Measurements from ENCODE around the gene EEPD1.

Gene EEPD1

GRCh38 chr7:36131499-36131898 lies 21.6 kb upstream of the EEPD1 start:
- H3K27ac ChIP-seq (ENCODE audit: low read length) = no peak overlapping the region
- no peaks in the 10 kb centered on the region for H3K79me2 ChIP-seq (ENCODE audit: low read length)
- no peak overlapping the region for H3K9ac ChIP-seq (ENCODE audit: low read length)
- no peaks in the 10 kb centered on the region for H3K4me1 ChIP-seq (ENCODE audit: low read length)
- H3K4me3 ChIP-seq (ENCODE audit: low read length) = no peak overlapping the region
- H4K20me1 ChIP-seq (ENCODE audit: insufficient read depth, low read length) = no peaks in the 10 kb centered on the region
- H3K9me3 ChIP-seq (ENCODE audit: insufficient read depth, low read length) = no peaks in the 10 kb centered on the region
- no peaks in the 10 kb centered on the region for H3K36me3 ChIP-seq (replicated peaks; ENCODE audit: low read depth, low read length)
- H3K27me3 ChIP-seq (ENCODE audit: low read depth, low read length) = no peaks in the 10 kb centered on the region; the same call in none of the 2 replicates
- H3K4me2 ChIP-seq (ENCODE audit: low read length) = no peak overlapping the region
- H2AFZ ChIP-seq (ENCODE audit: low read depth, low read length) = no peak overlapping the region
- TF ChIP-seq CTCF (IDR thresholded peaks at IDR 0.05; ENCODE audit: low read depth, low read length) = no peak
- no peak for TF ChIP-seq EZH2phosphoT487 (IDR thresholded peaks at IDR 0.05; ENCODE audit: low read depth)

- Histone ChIP-seq H2AFZ (ENCODE audit: low read depth, low read length) (no peak overlapping the region), H3K4me2 (ENCODE audit: low read length) (no peak overlapping the region), H3K36me3 (replicated peaks; ENCODE audit: low read depth, low read length) (no peaks in the 10 kb centered on the region), H4K20me1 (ENCODE audit: insufficient read depth, low read length) (no peaks in the 10 kb centered on the region), H3K27me3 (ENCODE audit: low read depth, low read length) (peaks cover 2% of the 10 kb centered on the region), H3K9ac (ENCODE audit: low read length) (no peak overlapping the region), H3K79me2 (ENCODE audit: low read length) (no peaks in the 10 kb centered on the region), H3K4me1 (ENCODE audit: low read length) (no peaks in the 10 kb centered on the region), H3K4me3 (ENCODE audit: low read length) (no peak overlapping the region), H3K27ac (ENCODE audit: low read length) (no peak overlapping the region), H3K9me3 (ENCODE audit: insufficient read depth, low read length) (no peaks in the 10 kb centered on the region)
- no peak for TF ChIP-seq EZH2phosphoT487 (IDR thresholded peaks at IDR 0.05; ENCODE audit: low read depth)
Observed at GRCh38 chr7:36132012-36132411, 21.0 kb upstream of the EEPD1 start.

GRCh38 chr7:36135700-36136099 lies 17.4 kb upstream of the EEPD1 start:
- no peak overlapping the region for H3K9ac ChIP-seq (ENCODE audit: low read length)
- H3K4me1 ChIP-seq (ENCODE audit: low read length) = no peaks in the 10 kb centered on the region
- H3K9me3 ChIP-seq (ENCODE audit: insufficient read depth, low read length) = no peaks in the 10 kb centered on the region
- no peak overlapping the region for H3K27ac ChIP-seq (ENCODE audit: low read length)
- H3K36me3 ChIP-seq (replicated peaks; ENCODE audit: low read depth, low read length) = no peaks in the 10 kb centered on the region
- no peak overlapping the region for H2AFZ ChIP-seq (ENCODE audit: low read depth, low read length)
- H4K20me1 ChIP-seq (ENCODE audit: insufficient read depth, low read length) = no peaks in the 10 kb centered on the region
- no peak overlapping the region for H3K4me2 ChIP-seq (ENCODE audit: low read length)
- no peak overlapping the region for H3K4me3 ChIP-seq (ENCODE audit: low read length)
- TF ChIP-seq CTCF (IDR thresholded peaks at IDR 0.05; ENCODE audit: low read depth, low read length) (no peak), EZH2phosphoT487 (IDR thresholded peaks at IDR 0.05; ENCODE audit: low read depth) (no peak)
- H3K79me2 ChIP-seq (ENCODE audit: low read length) = no peaks in the 10 kb centered on the region
- peaks cover 23% of the 10 kb centered on the region for H3K27me3 ChIP-seq (ENCODE audit: low read depth, low read length)

- Histone ChIP-seq H3K4me2 (ENCODE audit: low read length) (no peak overlapping the region), H3K36me3 (replicated peaks; ENCODE audit: low read depth, low read length) (no peaks in the 10 kb centered on the region), H4K20me1 (ENCODE audit: insufficient read depth, low read length) (no peaks in the 10 kb centered on the region), H3K27me3 (ENCODE audit: low read depth, low read length) (peaks cover 36% of the 10 kb centered on the region), H3K4me3 (ENCODE audit: low read length) (no peak overlapping the region), H3K4me1 (ENCODE audit: low read length) (no peaks in the 10 kb centered on the region), H3K79me2 (ENCODE audit: low read length) (no peaks in the 10 kb centered on the region), H3K9ac (ENCODE audit: low read length) (no peak overlapping the region), H3K9me3 (ENCODE audit: insufficient read depth, low read length) (no peaks in the 10 kb centered on the region), H2AFZ (ENCODE audit: low read depth, low read length) (no peak overlapping the region), H3K27ac (ENCODE audit: low read length) (no peak overlapping the region)
- TF ChIP-seq EZH2phosphoT487 (IDR thresholded peaks at IDR 0.05; ENCODE audit: low read depth) (no peak), CTCF (IDR thresholded peaks at IDR 0.05; ENCODE audit: low read depth, low read length) (no peak)
Observed at GRCh38 chr7:36137258-36137657, 15.8 kb upstream of the EEPD1 start.

- no peak for TF ChIP-seq CTCF (IDR thresholded peaks at IDR 0.05; ENCODE audit: low read depth, low read length)
- TF ChIP-seq EZH2phosphoT487 (IDR thresholded peaks at IDR 0.05; ENCODE audit: low read depth) = no peak
Observed at GRCh38 chr7:36137754-36138153, 15.3 kb upstream of the EEPD1 start.

More at GRCh38 chr7:36137754-36138153, 15.3 kb upstream of the EEPD1 start:
- no peak overlapping the region for H3K9ac ChIP-seq (ENCODE audit: low read length)
- no peak overlapping the region for H2AFZ ChIP-seq (ENCODE audit: low read depth, low read length)
- H3K9me3 ChIP-seq (ENCODE audit: insufficient read depth, low read length) = no peaks in the 10 kb centered on the region
- no peaks in the 10 kb centered on the region for H3K36me3 ChIP-seq (replicated peaks; ENCODE audit: low read depth, low read length)
- H4K20me1 ChIP-seq (ENCODE audit: insufficient read depth, low read length) = no peaks in the 10 kb centered on the region
- no peaks in the 10 kb centered on the region for H3K4me1 ChIP-seq (ENCODE audit: low read length)
- peaks cover 36% of the 10 kb centered on the region for H3K27me3 ChIP-seq (ENCODE audit: low read depth, low read length)
- H3K4me3 ChIP-seq (ENCODE audit: low read length) = no peak overlapping the region
- H3K4me2 ChIP-seq (ENCODE audit: low read length) = no peak overlapping the region
- no peaks in the 10 kb centered on the region for H3K79me2 ChIP-seq (ENCODE audit: low read length)
- no peak overlapping the region for H3K27ac ChIP-seq (ENCODE audit: low read length)

Data from OCI-LY3 (cell line).